IPS-18a (cell line): ENCODE measurements around the gene FAM83G.

Experiments
- H3K27ac ChIP-seq: one replicate; pipeline ENCODE4 v1.5.1; 2013; ENCODE audit warnings: low read length
- H3K27me3 ChIP-seq: one replicate; pipeline ENCODE4 v1.6.1; 2013; ENCODE audit warnings: mild to moderate bottlenecking, low read length; ENCODE audit not compliant: control insufficient read depth, insufficient read depth
- H3K36me3 ChIP-seq: one replicate; pipeline ENCODE4 v1.6.1; 2013; ENCODE audit warnings: low read depth, low read length; ENCODE audit not compliant: control insufficient read depth
- H3K4me1 ChIP-seq: one replicate; pipeline ENCODE4 v1.6.1; 2013; ENCODE audit warnings: low read depth, low read length; ENCODE audit not compliant: control insufficient read depth
- H3K4me3 ChIP-seq: one replicate; pipeline ENCODE4 v1.5.1; 2013; ENCODE audit warnings: low read length
- H3K9ac ChIP-seq: one replicate; pipeline ENCODE4 v1.6.1; 2013; ENCODE audit warnings: mild to moderate bottlenecking, low read length, moderate library complexity
- H3K9me3 ChIP-seq: one replicate; pipeline ENCODE4 v1.6.1; 2013; ENCODE audit warnings: low read depth, low read length; ENCODE audit not compliant: control insufficient read depth

Gene FAM83G

DNA sequence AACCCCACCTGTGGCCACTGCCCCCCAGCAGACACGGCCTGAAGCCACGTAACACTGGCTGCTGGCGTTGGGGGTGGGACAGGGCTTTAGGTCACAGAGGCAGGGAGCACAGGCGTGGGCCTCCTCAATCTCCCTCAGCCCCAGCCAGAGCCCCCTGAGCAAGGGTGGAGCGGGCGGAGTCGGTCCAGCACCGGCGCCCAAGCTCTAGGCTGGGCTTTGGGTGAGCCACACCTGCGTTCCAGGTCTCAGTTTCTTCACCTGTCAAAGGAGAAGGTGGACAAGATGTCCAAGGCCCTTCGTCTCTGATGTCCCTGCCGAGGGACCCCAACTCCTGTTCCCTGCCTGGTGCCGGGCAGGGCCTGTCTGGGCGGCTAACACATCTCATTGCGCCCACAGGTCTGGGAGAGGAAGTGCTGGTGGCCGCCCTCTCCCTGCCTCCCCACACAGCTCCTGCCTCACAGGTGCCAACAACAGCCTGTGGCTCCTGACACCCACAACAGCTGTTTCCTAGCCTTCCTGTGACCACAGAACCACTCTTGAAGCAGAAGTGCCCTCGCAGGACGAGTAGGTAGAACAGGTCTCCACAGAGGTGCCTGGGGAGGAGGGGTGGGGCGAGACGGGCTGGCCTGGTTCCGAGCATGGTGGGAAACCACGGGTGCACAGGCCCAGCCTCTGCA lies 12.0 kb downstream of the FAM83G start:
- no peaks in the 10 kb centered on the region for H3K27me3 ChIP-seq
- H3K4me3 ChIP-seq, result no peak overlapping the region
- peaks cover 8% of the 10 kb centered on the region for H3K36me3 ChIP-seq
- no peak overlapping the region for H3K9ac ChIP-seq
- H3K9me3 ChIP-seq, result no peaks in the 10 kb centered on the region
- no peaks in the 10 kb centered on the region for H3K4me1 ChIP-seq
- H3K27ac ChIP-seq, result no peak overlapping the region

DNA sequence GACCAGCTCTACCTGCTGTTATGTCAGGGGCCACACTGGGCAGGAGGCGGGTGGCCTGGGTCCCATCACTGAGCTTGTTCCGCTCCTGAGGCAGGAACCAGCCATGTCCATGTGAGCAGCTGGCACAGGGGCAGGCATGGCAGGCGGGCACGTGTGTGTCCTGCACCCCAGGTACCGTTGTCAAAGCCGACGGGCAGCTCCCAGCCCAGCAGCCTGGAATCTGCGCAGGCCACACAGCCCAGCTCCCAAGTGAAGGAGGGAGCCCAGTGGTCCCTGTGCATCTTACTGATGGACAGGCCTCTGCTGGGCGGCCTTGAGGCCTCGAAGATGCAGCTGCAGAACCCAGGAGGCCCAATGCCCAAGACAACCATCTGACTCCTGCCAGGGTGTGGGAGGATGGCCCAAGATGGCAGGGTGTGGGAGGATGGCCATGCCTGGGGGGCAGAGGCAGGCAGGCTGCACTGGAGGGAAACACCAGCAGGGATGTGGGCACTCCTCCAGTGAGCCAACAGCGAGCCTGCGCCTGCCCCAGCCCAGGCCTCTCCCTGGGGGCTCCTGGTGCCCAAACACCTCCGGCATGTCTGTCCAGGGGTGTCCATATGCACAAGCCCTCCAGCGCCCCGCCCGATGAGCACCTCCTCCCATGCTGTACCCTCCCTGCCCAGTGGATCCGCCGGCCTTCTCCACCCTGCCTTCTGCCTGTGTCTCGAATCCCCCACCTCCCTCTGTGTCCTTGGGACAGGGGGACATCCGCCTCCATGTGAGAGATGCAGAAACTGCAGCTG lies 12.8 kb downstream of the FAM83G start:
- no peaks in the 10 kb centered on the region for H3K27me3 ChIP-seq
- H3K4me3 ChIP-seq, result no peak overlapping the region
- H3K36me3 ChIP-seq, result peaks cover 16% of the 10 kb centered on the region
- no peak overlapping the region for H3K9ac ChIP-seq
- H3K9me3 ChIP-seq, result no peaks in the 10 kb centered on the region
- no peaks in the 10 kb centered on the region for H3K4me1 ChIP-seq
- no peak overlapping the region for H3K27ac ChIP-seq

DNA sequence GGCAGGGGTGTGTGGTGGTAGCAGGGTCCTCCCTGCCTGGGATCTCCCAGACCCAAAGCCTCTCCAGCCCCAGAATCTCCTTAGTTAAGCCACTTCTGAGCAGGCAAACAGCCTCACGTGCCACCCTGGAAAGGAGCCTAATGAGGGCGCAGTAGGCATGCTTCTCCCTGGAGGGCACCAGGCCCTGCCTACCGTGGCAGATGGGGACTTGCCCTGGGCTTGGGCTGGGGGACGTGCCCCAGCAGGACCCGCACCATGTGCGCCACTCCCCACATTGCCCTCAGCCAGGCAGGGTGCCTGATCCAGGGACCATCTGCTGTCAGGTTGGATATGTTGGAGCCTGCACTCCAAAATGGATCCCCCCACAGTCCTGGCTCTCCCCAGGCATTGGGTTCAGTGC lies 14.2 kb downstream of the FAM83G start:
- H3K36me3 ChIP-seq, result peaks cover 27% of the 10 kb centered on the region
- no peak overlapping the region for H3K27ac ChIP-seq
- H3K9me3 ChIP-seq, result no peaks in the 10 kb centered on the region
- no peaks in the 10 kb centered on the region for H3K27me3 ChIP-seq
- no peak overlapping the region for H3K4me3 ChIP-seq
- no peak overlapping the region for H3K9ac ChIP-seq
- H3K4me1 ChIP-seq, result no peaks in the 10 kb centered on the region

DNA sequence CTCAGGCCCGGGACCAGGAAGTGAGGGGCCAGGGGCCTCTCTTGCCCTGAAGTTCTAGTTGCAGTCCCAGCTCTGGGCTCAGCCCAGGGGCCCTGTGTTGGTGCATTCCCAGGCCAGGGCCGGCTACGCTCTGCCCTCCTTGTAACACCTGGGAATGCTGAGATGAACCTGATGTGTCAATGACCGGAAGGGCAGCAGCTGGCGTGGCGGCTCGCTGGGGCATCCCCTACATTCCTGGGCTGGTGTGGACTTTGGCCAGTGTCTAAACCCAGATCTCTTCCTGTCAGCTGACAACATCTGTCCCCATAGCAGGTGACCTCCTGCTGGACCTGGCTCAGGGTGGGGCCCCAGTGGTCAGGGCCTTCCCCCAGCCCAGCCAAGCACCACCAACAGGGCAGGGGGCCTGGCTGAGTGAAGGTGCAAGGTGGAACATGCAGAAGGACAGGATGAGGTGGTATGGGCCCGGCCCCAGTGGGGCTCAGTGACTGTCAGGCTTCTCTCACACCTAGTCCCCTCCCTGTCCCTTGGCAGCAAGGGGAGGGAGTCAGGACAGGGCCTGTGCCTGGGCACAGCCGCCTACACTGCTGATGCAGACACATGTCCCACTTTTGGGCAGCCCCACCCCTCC lies 15.9 kb downstream of the FAM83G start:
- Histone ChIP-seq H3K4me1 (no peaks in the 10 kb centered on the region), H3K9me3 (no peaks in the 10 kb centered on the region), H3K9ac (no peak overlapping the region), H3K4me3 (no peak overlapping the region), H3K27ac (no peak overlapping the region), H3K36me3 (peaks cover 36% of the 10 kb centered on the region), H3K27me3 (no peaks in the 10 kb centered on the region)

DNA sequence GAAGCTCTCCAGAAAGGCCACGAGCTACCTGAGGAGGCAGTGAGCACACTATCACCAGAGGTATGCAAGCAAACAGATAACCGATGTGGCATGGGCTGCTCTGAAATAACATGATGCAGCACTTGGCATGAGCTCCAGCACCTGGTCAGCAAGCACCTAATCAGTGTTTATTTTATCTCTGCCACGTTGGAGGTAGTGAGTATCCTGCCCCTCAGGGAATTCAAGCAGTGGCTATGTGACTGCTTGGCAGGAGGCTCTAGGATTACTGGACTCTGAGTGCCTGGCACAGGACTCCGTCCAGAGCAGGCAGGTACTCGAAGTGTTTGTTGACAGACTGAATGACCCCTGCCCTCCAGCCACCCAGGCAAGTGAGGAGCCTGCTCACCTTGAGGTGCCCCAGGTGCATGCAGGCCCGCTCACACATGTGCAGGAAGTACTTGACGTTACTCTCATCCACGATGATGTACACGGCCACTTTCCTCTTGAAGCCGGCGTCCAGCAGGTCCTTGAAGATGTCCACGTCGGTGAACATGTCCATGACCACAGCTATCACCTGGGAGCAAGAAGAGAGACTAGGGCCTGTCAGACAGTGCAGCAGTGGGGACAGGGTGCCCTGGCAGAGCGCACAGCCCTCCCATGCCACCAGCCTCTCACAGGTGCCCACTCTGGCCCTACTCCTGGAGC lies 16.6 kb downstream of the FAM83G start:
- Histone ChIP-seq H3K4me1 (no peaks in the 10 kb centered on the region), H3K9ac (no peak overlapping the region), H3K4me3 (no peak overlapping the region), H3K27me3 (no peaks in the 10 kb centered on the region), H3K9me3 (no peaks in the 10 kb centered on the region), H3K27ac (no peak overlapping the region), H3K36me3 (peaks cover 36% of the 10 kb centered on the region)

DNA sequence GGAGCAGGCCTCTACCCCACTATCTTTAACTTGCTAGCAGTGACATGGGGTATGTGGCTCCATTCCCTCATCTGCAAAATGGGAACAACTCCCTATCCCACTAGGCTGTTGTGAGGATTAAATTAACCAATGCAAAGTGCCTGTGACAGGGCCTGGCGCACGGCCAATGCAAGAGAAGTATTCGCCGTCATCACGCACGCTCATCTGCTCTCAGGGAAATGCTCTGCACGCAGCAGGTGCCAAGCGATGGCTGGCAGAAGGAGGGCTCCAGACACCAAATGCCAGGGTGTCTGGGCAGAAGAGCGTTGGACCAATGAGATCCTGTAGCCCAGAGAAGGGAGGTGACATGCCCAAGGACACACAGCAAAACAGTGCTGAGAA lies 17.3 kb downstream of the FAM83G start:
- Histone ChIP-seq H3K36me3 (peaks cover 36% of the 10 kb centered on the region), H3K4me1 (no peaks in the 10 kb centered on the region), H3K27ac (no peak overlapping the region), H3K9me3 (no peaks in the 10 kb centered on the region), H3K9ac (no peak overlapping the region), H3K4me3 (no peak overlapping the region), H3K27me3 (no peaks in the 10 kb centered on the region)

DNA sequence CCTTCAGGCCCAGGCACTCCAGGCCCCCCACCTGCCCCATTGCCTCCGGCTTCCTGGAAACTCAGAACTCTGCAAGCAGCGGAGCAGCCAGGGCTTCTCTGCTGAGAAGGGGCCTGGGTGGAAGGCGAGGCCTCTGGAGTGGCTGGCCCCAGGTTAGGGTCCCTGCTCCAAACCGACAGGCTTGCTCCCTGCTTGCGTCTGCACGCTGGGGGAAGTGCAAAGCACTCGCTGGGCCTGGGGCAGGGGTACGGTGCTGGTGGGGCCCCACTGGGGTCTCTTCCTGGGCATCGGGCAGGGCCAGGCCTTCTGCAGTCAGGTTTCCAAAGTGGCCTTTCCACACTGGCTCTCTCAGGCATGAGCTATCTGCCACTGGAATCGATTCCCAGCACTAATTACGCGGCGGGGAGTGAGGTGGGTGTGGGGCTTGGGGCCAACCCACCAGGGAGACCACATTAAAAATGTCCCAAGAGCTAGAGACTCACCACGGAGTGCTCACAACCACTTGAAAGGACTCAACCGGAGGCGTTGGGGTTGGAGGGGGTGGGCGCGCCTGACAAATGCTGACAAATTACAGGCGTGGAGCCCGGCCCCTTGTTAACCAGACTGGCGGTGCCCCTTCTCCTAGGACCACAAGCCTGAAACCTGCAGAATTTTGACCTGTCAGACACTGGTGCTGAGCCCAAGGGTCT lies 17.9 kb downstream of the FAM83G start:
- no peaks in the 10 kb centered on the region for H3K4me1 ChIP-seq
- H3K9ac ChIP-seq, result no peak overlapping the region
- H3K36me3 ChIP-seq, result peaks cover 36% of the 10 kb centered on the region
- no peaks in the 10 kb centered on the region for H3K9me3 ChIP-seq
- no peak overlapping the region for H3K4me3 ChIP-seq
- H3K27me3 ChIP-seq, result no peaks in the 10 kb centered on the region
- no peak overlapping the region for H3K27ac ChIP-seq

DNA sequence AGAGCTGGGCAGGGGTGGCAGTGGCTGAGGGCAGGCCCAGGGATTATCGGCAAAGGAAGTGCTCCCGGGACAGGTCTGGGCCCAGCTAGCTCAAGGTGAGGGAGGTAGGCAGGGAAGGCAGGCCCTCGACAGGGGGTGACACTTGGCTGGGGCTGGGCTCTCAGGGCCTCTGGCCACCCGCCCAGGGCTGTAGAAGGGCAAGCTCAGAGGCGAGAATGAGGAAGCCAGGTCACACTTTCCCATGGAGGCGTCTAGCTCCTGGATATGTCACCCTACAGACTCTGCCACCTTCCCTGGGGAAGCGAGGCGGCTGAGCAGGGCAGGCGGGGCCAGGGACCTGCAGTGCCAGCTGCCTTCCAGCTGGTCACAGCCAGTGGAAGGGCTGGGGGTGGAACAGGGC lies 19.1 kb downstream of the FAM83G start:
- Histone ChIP-seq H3K9ac (no peak overlapping the region), H3K4me1 (no peaks in the 10 kb centered on the region), H3K36me3 (peaks cover 36% of the 10 kb centered on the region), H3K27ac (no peak overlapping the region), H3K4me3 (no peak overlapping the region), H3K27me3 (no peaks in the 10 kb centered on the region), H3K9me3 (no peaks in the 10 kb centered on the region)

DNA sequence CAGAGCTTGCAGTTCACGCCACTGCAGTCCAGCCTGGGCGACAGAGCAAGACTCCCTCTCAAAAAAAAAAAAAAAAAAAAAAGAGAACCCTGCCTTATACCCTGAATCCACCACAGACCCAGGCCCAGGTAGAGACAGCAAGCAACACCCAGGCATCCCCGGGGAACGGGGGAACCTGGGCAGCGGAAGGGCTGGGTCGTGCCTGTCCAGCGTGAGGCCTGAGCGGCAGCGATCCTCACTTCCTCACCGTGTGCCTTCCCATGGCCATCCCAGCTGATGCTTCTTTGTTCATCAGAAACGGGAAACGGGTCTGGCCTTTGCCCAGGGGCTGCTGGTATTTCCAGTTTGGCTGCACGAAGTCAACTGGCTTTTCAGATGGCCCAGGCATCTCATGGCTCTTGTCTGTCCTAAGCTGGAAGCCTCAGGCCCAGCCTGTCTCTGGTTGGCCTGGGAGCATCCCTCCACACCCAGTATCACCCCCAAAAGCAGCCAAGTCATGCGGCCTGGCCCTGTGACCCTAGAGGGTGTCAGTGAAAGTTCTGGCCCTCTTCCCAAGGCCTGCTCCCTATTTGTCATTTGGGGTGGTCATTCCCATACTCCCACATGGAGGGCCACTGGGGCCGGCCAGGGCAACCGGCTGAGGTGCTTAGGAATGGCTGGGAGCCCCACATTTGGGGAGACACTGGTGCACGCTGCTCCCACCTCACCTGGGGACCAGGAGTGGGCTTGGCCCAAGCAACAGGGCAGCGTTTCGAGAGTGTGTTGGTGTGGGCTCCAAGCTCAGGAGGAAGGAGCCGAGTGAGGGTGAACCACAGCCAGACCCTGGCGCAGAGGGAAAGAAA lies 20.1 kb downstream of the FAM83G start:
- Histone ChIP-seq H3K4me3 (no peak overlapping the region), H3K9me3 (no peaks in the 10 kb centered on the region), H3K4me1 (no peaks in the 10 kb centered on the region), H3K9ac (no peak overlapping the region), H3K27ac (no peak overlapping the region), H3K27me3 (no peaks in the 10 kb centered on the region), H3K36me3 (peaks cover 36% of the 10 kb centered on the region)

DNA sequence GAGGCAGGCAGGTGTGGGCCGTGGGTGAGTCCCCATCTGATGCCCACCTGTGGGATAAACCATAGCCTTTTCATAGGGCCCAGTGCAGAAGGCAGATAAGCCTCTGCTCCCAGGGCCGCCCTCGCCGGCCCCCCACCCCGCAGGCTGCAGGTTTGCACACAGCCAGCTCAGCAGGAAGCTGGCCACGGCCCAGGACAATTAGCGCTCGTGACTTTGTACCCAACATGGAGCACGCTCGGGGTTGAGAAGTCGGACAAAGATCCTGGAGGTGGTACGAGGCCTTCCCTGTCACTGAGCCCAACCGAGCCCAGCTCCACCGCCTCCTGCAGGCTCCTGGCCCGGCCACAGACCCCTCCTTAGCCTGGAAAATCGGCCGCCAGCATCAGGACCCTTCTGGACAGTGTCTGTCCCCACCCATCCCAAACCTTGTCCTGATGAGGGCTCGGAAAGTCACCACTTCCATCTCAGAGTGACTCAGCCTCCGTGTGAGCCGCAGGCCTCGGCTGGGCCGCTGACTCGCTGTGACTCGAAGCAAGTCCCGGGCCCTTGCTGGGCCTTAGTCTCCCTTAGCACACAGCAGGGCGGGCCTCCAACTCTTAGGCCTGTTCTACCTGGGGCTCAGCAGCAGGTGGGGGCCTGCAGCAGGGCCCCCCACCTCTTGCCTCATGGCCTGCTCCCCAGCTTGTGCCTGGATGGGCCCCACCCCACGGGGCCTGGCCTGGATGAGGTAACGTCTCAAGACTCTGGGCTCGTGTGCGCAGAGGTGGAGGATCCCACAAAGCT lies 22.7 kb downstream of the FAM83G start:
- no peak overlapping the region for H3K4me3 ChIP-seq
- no peaks in the 10 kb centered on the region for H3K4me1 ChIP-seq
- H3K36me3 ChIP-seq, result peaks cover 45% of the 10 kb centered on the region
- H3K27me3 ChIP-seq, result no peaks in the 10 kb centered on the region
- H3K27ac ChIP-seq, result no peak overlapping the region
- no peaks in the 10 kb centered on the region for H3K9me3 ChIP-seq
- no peak overlapping the region for H3K9ac ChIP-seq
